ENCODE results near the gene LMTK2.
"Not testable (repeated sequence)": the region's sequence is repeated elsewhere in the genome, so short reads cannot be mapped to it uniquely, and the experiment has no call there.

The LMTK2 gene

GRCh38 chr7:98120559-98120958, 13.9 kb downstream of the LMTK2 start:
- H3K27ac ChIP-seq (ENCODE audit: insufficient read depth, low read length, poor library complexity, severe bottlenecking) = no peak overlapping the region
- no peak overlapping the region for H3K4me3 ChIP-seq (ENCODE audit: insufficient read depth, low read depth, low read length, poor library complexity, severe bottlenecking)

GRCh38 chr7:98121388-98121787, 14.7 kb downstream of the LMTK2 start:
- H3K4me1 ChIP-seq (ENCODE audit: control insufficient read depth, insufficient read depth, low read length, poor library complexity, severe bottlenecking); H3K36me3 ChIP-seq (ENCODE audit: control insufficient read depth, insufficient read depth, low read length); H3K27me3 ChIP-seq (replicated peaks; ENCODE audit: control insufficient read depth, insufficient read depth, low read length, poor library complexity, severe bottlenecking): not testable (repeated sequence)

More at GRCh38 chr7:98120559-98120958, 13.9 kb downstream of the LMTK2 start:
- Histone ChIP-seq H3K9me3 (ENCODE audit: control insufficient read depth, low read length) (no peaks in the 10 kb centered on the region), H3K4me1 (ENCODE audit: control insufficient read depth, insufficient read depth, low read length, poor library complexity, severe bottlenecking) (no peaks in the 10 kb centered on the region), H3K27me3 (replicated peaks; ENCODE audit: control insufficient read depth, insufficient read depth, low read length, poor library complexity, severe bottlenecking) (no peaks in the 10 kb centered on the region), H3K36me3 (ENCODE audit: control insufficient read depth, insufficient read depth, low read length) (peaks cover under 1% of the 10 kb centered on the region)
- no peak for DNase-seq

GRCh38 chr7:98123365-98123696, 16.7 kb downstream of the LMTK2 start:
- DNase-seq = no peak
- Histone ChIP-seq H3K27me3 (replicated peaks; ENCODE audit: control insufficient read depth, insufficient read depth, low read length, poor library complexity, severe bottlenecking) (no peaks in the 10 kb centered on the region), H3K27ac (ENCODE audit: insufficient read depth, low read length, poor library complexity, severe bottlenecking) (no peak overlapping the region)

More at GRCh38 chr7:98121388-98121787, 14.7 kb downstream of the LMTK2 start:
- H3K9me3 ChIP-seq (ENCODE audit: control insufficient read depth, low read length); H3K4me3 ChIP-seq (ENCODE audit: insufficient read depth, low read depth, low read length, poor library complexity, severe bottlenecking); DNase-seq; H3K27ac ChIP-seq (ENCODE audit: insufficient read depth, low read length, poor library complexity, severe bottlenecking): not testable (repeated sequence)

GRCh38 chr7:98125759-98126158, 19.1 kb downstream of the LMTK2 start:
- DNase-seq = no peak
- Histone ChIP-seq H3K36me3 (ENCODE audit: control insufficient read depth, insufficient read depth, low read length) (peaks cover 3% of the 10 kb centered on the region), H3K27ac (ENCODE audit: insufficient read depth, low read length, poor library complexity, severe bottlenecking) (no peak overlapping the region), H3K9me3 (ENCODE audit: control insufficient read depth, low read length) (no peaks in the 10 kb centered on the region), H3K4me3 (ENCODE audit: insufficient read depth, low read depth, low read length, poor library complexity, severe bottlenecking) (no peak overlapping the region), H3K4me1 (ENCODE audit: control insufficient read depth, insufficient read depth, low read length, poor library complexity, severe bottlenecking) (no peaks in the 10 kb centered on the region), H3K27me3 (replicated peaks; ENCODE audit: control insufficient read depth, insufficient read depth, low read length, poor library complexity, severe bottlenecking) (no peaks in the 10 kb centered on the region)

More at GRCh38 chr7:98123365-98123696, 16.7 kb downstream of the LMTK2 start:
- peaks cover 3% of the 10 kb centered on the region for H3K36me3 ChIP-seq (ENCODE audit: control insufficient read depth, insufficient read depth, low read length)
- no peak overlapping the region for H3K4me3 ChIP-seq (ENCODE audit: insufficient read depth, low read depth, low read length, poor library complexity, severe bottlenecking)
- H3K9me3 ChIP-seq (ENCODE audit: control insufficient read depth, low read length) = no peaks in the 10 kb centered on the region
- H3K4me1 ChIP-seq (ENCODE audit: control insufficient read depth, insufficient read depth, low read length, poor library complexity, severe bottlenecking) = no peaks in the 10 kb centered on the region

- Histone ChIP-seq H3K27ac (ENCODE audit: insufficient read depth, low read length, poor library complexity, severe bottlenecking) (no peak overlapping the region), H3K36me3 (ENCODE audit: control insufficient read depth, insufficient read depth, low read length) (peaks cover 3% of the 10 kb centered on the region), H3K9me3 (ENCODE audit: control insufficient read depth, low read length) (no peaks in the 10 kb centered on the region), H3K4me1 (ENCODE audit: control insufficient read depth, insufficient read depth, low read length, poor library complexity, severe bottlenecking) (no peaks in the 10 kb centered on the region), H3K4me3 (ENCODE audit: insufficient read depth, low read depth, low read length, poor library complexity, severe bottlenecking) (no peak overlapping the region), H3K27me3 (replicated peaks; ENCODE audit: control insufficient read depth, insufficient read depth, low read length, poor library complexity, severe bottlenecking) (no peaks in the 10 kb centered on the region)
- DNase-seq = no peak
Measured at GRCh38 chr7:98126311-98127142, 19.9 kb downstream of the LMTK2 start.

GRCh38 chr7:98128346-98128745, 21.7 kb downstream of the LMTK2 start:
- H3K27me3 ChIP-seq (replicated peaks; ENCODE audit: control insufficient read depth, insufficient read depth, low read length, poor library complexity, severe bottlenecking) = no peaks in the 10 kb centered on the region
- H3K36me3 ChIP-seq (ENCODE audit: control insufficient read depth, insufficient read depth, low read length) = peaks cover 3% of the 10 kb centered on the region
- H3K9me3 ChIP-seq (ENCODE audit: control insufficient read depth, low read length) = no peaks in the 10 kb centered on the region
- no peak overlapping the region for H3K4me3 ChIP-seq (ENCODE audit: insufficient read depth, low read depth, low read length, poor library complexity, severe bottlenecking)
- no peak overlapping the region for H3K27ac ChIP-seq (ENCODE audit: insufficient read depth, low read length, poor library complexity, severe bottlenecking)
- H3K4me1 ChIP-seq (ENCODE audit: control insufficient read depth, insufficient read depth, low read length, poor library complexity, severe bottlenecking) = peaks cover 16% of the 10 kb centered on the region
- no peak for DNase-seq

GRCh38 chr7:98130959-98131358, 24.3 kb downstream of the LMTK2 start:
- Histone ChIP-seq H3K4me3 (ENCODE audit: insufficient read depth, low read depth, low read length, poor library complexity, severe bottlenecking) (no peak overlapping the region), H3K4me1 (ENCODE audit: control insufficient read depth, insufficient read depth, low read length, poor library complexity, severe bottlenecking) (peaks cover 21% of the 10 kb centered on the region)

GRCh38 chr7:98133181-98133580, 26.5 kb downstream of the LMTK2 start:
- Histone ChIP-seq H3K36me3 (ENCODE audit: control insufficient read depth, insufficient read depth, low read length) (peaks cover 2% of the 10 kb centered on the region), H3K4me1 (ENCODE audit: control insufficient read depth, insufficient read depth, low read length, poor library complexity, severe bottlenecking) (peaks cover 21% of the 10 kb centered on the region), H3K4me3 (ENCODE audit: insufficient read depth, low read depth, low read length, poor library complexity, severe bottlenecking) (no peak overlapping the region), H3K27me3 (replicated peaks; ENCODE audit: control insufficient read depth, insufficient read depth, low read length, poor library complexity, severe bottlenecking) (no peaks in the 10 kb centered on the region), H3K27ac (ENCODE audit: insufficient read depth, low read length, poor library complexity, severe bottlenecking) (no peak overlapping the region), H3K9me3 (ENCODE audit: control insufficient read depth, low read length) (no peaks in the 10 kb centered on the region)
- no peak for DNase-seq

More at GRCh38 chr7:98130959-98131358, 24.3 kb downstream of the LMTK2 start:
- Histone ChIP-seq H3K36me3 (ENCODE audit: control insufficient read depth, insufficient read depth, low read length) (no peaks in the 10 kb centered on the region), H3K27me3 (replicated peaks; ENCODE audit: control insufficient read depth, insufficient read depth, low read length, poor library complexity, severe bottlenecking) (no peaks in the 10 kb centered on the region), H3K27ac (ENCODE audit: insufficient read depth, low read length, poor library complexity, severe bottlenecking) (no peak overlapping the region), H3K9me3 (ENCODE audit: control insufficient read depth, low read length) (no peaks in the 10 kb centered on the region)
- no peak for DNase-seq

GRCh38 chr7:98133621-98134303, 27.1 kb downstream of the LMTK2 start:
- Histone ChIP-seq H3K4me1 (ENCODE audit: control insufficient read depth, insufficient read depth, low read length, poor library complexity, severe bottlenecking) (peaks cover 21% of the 10 kb centered on the region), H3K27me3 (replicated peaks; ENCODE audit: control insufficient read depth, insufficient read depth, low read length, poor library complexity, severe bottlenecking) (no peaks in the 10 kb centered on the region), H3K36me3 (ENCODE audit: control insufficient read depth, insufficient read depth, low read length) (peaks cover 8% of the 10 kb centered on the region), H3K27ac (ENCODE audit: insufficient read depth, low read length, poor library complexity, severe bottlenecking) (no peak overlapping the region), H3K4me3 (ENCODE audit: insufficient read depth, low read depth, low read length, poor library complexity, severe bottlenecking) (no peak overlapping the region), H3K9me3 (ENCODE audit: control insufficient read depth, low read length) (no peaks in the 10 kb centered on the region)
- DNase-seq = no peak
